SH-SY5Y (cell line): ENCODE results near the gene PIEZO2.

Source experiments
- GATA2 ChIP-seq: IDR thresholded peaks from 2 replicates; pipeline ENCODE4 v1.6.1; 2011; ENCODE audit warnings: mild to moderate bottlenecking, low read depth, low read length
- GATA3 ChIP-seq: IDR thresholded peaks from 2 replicates; pipeline ENCODE4 v1.6.1; 2011; ENCODE audit warnings: low read depth, mild to moderate bottlenecking, low read length, moderate library complexity

- TF ChIP-seq GATA3 = no peak
- no peak for TF ChIP-seq GATA2
Observed at GRCh38 chr18:11153097-11153496, 3.7 kb upstream of the PIEZO2 start.
